ENCODE data around the gene ORAI3. TPM values are rescaled to one million over a fixed set of nuclear protein-coding genes. Genes with fewer than 3 reads are reported as not detected.

The ORAI3 gene
- total RNA-seq, 3 donors from 2014 or later: 20.0 to 40.5 (median 25.9) TPM

- Histone ChIP-seq H3K4me1 (peaks cover 0 to under 1% of the 10 kb centered on the region in 2 donors), H3K36me3 (peaks cover 23% of the 10 kb centered on the region), H3K27me3 (no peaks in the 10 kb centered on the region), H3K4me3 (no peak overlapping the region), H3K27ac (no peak overlapping the region), H3K9me3 (no peaks in the 10 kb centered on the region)
- no peak for TF ChIP-seq CTCF (IDR thresholded peaks at IDR 0.05)
- TF ChIP-seq POLR2AphosphoS5 (IDR thresholded peaks at IDR 0.05): no peak
- no peak for TF ChIP-seq POLR2A (IDR thresholded peaks at IDR 0.05)
- intact Hi-C loops (cut with DNase I; ENCODE audit: low total_unique reads): no loop called here
- no peak for DNase-seq (ENCODE audit: low spot score in 2 of 2)
Measured at GRCh38 chr16:30963925-30964511, 15.2 kb downstream of the ORAI3 start.

GRCh38 chr16:30964574-30965226 lies 15.8 kb downstream of the ORAI3 start:
- H3K4me1 ChIP-seq: no peaks in the 10 kb centered on the region
- DNase-seq (ENCODE audit: low spot score in 2 of 2): no peak
- intact Hi-C loops (cut with DNase I; ENCODE audit: low total_unique reads): no loop called here
- TF ChIP-seq POLR2A (IDR thresholded peaks at IDR 0.05): no peak
- TF ChIP-seq CTCF (IDR thresholded peaks at IDR 0.05): no peak
- no peak for TF ChIP-seq POLR2AphosphoS5 (IDR thresholded peaks at IDR 0.05)
- H3K27me3 ChIP-seq: no peaks in the 10 kb centered on the region
- peaks cover 27% of the 10 kb centered on the region for H3K36me3 ChIP-seq
- no peaks in the 10 kb centered on the region for H3K9me3 ChIP-seq
- H3K4me3 ChIP-seq: no peak overlapping the region
- H3K27ac ChIP-seq: no peak overlapping the region

GRCh38 chr16:30965436-30965835 lies 16.6 kb downstream of the ORAI3 start:
- intact Hi-C loops (cut with DNase I; ENCODE audit: low total_unique reads): no loop called here
- DNase-seq (ENCODE audit: low spot score in 2 of 2): no peak
- Histone ChIP-seq H3K4me1 (no peaks in the 10 kb centered on the region), H3K9me3 (no peaks in the 10 kb centered on the region), H3K27me3 (no peaks in the 10 kb centered on the region), H3K36me3 (peaks cover 28% of the 10 kb centered on the region), H3K4me3 (no peak overlapping the region), H3K27ac (no peak overlapping the region)
- TF ChIP-seq CTCF (IDR thresholded peaks at IDR 0.05) (no peak), POLR2AphosphoS5 (IDR thresholded peaks at IDR 0.05) (no peak), POLR2A (IDR thresholded peaks at IDR 0.05) (no peak)

- intact Hi-C loops (cut with DNase I; ENCODE audit: low total_unique reads): no loop called here
- Histone ChIP-seq H3K36me3 (peaks cover 28% of the 10 kb centered on the region), H3K4me3 (no peak overlapping the region), H3K27ac (no peak overlapping the region), H3K4me1 (no peaks in the 10 kb centered on the region), H3K27me3 (no peaks in the 10 kb centered on the region), H3K9me3 (no peaks in the 10 kb centered on the region)
- TF ChIP-seq CTCF (IDR thresholded peaks at IDR 0.05): no peak
- TF ChIP-seq POLR2AphosphoS5 (IDR thresholded peaks at IDR 0.05): no peak
- no peak for TF ChIP-seq POLR2A (IDR thresholded peaks at IDR 0.05)
- DNase-seq (ENCODE audit: low spot score in 2 of 2): no peak
Measured at GRCh38 chr16:30966033-30966619, 17.3 kb downstream of the ORAI3 start.

GRCh38 chr16:30967795-30968194 lies 18.9 kb downstream of the ORAI3 start:
- H3K27ac ChIP-seq: no peak overlapping the region
- intact Hi-C loops (cut with DNase I; ENCODE audit: low total_unique reads): no loop called here
- DNase-seq (ENCODE audit: low spot score in 2 of 2): no peak
- no peak overlapping the region for H3K4me3 ChIP-seq
- peaks cover 38% of the 10 kb centered on the region for H3K36me3 ChIP-seq
- no peak for TF ChIP-seq CTCF (IDR thresholded peaks at IDR 0.05)
- TF ChIP-seq POLR2AphosphoS5 (IDR thresholded peaks at IDR 0.05): no peak
- TF ChIP-seq POLR2A (IDR thresholded peaks at IDR 0.05): no peak
- no peaks in the 10 kb centered on the region for H3K27me3 ChIP-seq
- H3K4me1 ChIP-seq: no peaks in the 10 kb centered on the region
- H3K9me3 ChIP-seq: no peaks in the 10 kb centered on the region

Measured in breast epithelium (tissue), 4 donors.